Mucosa of rectum (tissue), 2 donors: ENCODE data around the gene TCF12.

ENCODE experiments used
- H3K27ac ChIP-seq, 2 donors: one replicate each; pipeline ENCODE4 v1.7.0; 2013; ENCODE audit warnings: inconsistent platforms in 2 of 2, low read depth in 2 of 2, low read length in 2 of 2
- H3K27me3 ChIP-seq, 2 donors: one replicate each; pipeline ENCODE4 v1.7.0; 2013; ENCODE audit warnings: low read length in 2 of 2; ENCODE audit not compliant: control insufficient read depth in 2 of 2, insufficient read depth in 2 of 2
- H3K36me3 ChIP-seq, 2 donors: one replicate each; pipeline ENCODE4 v1.7.0; 2013; ENCODE audit warnings: low read length in 2 of 2; ENCODE audit not compliant: control insufficient read depth in 2 of 2, insufficient read depth in 2 of 2
- H3K4me1 ChIP-seq, 2 donors: one replicate each; pipeline ENCODE4 v1.7.0; 2013; ENCODE audit warnings: low read length in 2 of 2, mild to moderate bottlenecking in 1 of 2; ENCODE audit not compliant: control insufficient read depth in 2 of 2, insufficient read depth in 2 of 2
- H3K4me3 ChIP-seq, 2 donors: one replicate each; pipeline ENCODE4 v1.7.0; 2013; ENCODE audit warnings: low read length in 2 of 2
- H3K9ac ChIP-seq, 2 donors: one replicate each; pipeline ENCODE4 v1.7.0; 2013; ENCODE audit warnings: low read length in 2 of 2, low read depth in 1 of 2, mild to moderate bottlenecking in 1 of 2
- H3K9me3 ChIP-seq, 2 donors: one replicate each; pipeline ENCODE4 v1.7.0; 2013; ENCODE audit warnings: low read length in 2 of 2; ENCODE audit not compliant: control insufficient read depth in 2 of 2
- donor health status: healthy.
- donor health status: Normal muscosa, but diverticular disease.

Gene TCF12

GRCh38 chr15:57134071-57134605 is 215.7 kb downstream of the TCF12 start:
- H3K4me3 ChIP-seq, result no peak overlapping the region
- H3K27me3 ChIP-seq, result no peaks in the 10 kb centered on the region
- no peaks in the 10 kb centered on the region for H3K9me3 ChIP-seq
- H3K36me3 ChIP-seq, result peaks cover 0 to 2% of the 10 kb centered on the region in 2 donors
- no peak overlapping the region for H3K27ac ChIP-seq
- H3K4me1 ChIP-seq, result no peaks in the 10 kb centered on the region
- no peak overlapping the region for H3K9ac ChIP-seq

DNA sequence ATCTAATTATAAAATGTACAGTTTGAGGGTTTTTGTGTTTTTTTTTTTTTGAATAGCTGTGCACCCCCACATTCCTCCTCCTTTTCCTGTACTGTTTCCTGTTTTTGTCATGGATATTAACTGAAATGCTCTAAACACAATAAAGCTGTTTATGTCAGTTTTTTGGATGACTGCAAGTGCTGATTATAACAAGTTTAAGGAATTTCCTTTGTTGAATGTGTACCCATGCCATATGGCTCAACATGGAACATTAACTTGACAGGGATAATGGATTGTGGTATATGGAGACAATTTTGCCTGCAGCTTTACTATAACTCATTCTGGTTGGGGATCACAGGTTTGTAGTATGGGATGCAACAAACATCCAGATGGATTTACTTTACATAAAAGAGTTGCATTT is 216.4 kb downstream of the TCF12 start:
- H3K27me3 ChIP-seq, result no peaks in the 10 kb centered on the region
- H3K36me3 ChIP-seq, result peaks cover 0 to 2% of the 10 kb centered on the region in 2 donors
- no peaks in the 10 kb centered on the region for H3K4me1 ChIP-seq
- H3K4me3 ChIP-seq, result no peak overlapping the region
- H3K27ac ChIP-seq, result no peak overlapping the region
- H3K9me3 ChIP-seq, result no peaks in the 10 kb centered on the region
- H3K9ac ChIP-seq, result no peak overlapping the region

DNA sequence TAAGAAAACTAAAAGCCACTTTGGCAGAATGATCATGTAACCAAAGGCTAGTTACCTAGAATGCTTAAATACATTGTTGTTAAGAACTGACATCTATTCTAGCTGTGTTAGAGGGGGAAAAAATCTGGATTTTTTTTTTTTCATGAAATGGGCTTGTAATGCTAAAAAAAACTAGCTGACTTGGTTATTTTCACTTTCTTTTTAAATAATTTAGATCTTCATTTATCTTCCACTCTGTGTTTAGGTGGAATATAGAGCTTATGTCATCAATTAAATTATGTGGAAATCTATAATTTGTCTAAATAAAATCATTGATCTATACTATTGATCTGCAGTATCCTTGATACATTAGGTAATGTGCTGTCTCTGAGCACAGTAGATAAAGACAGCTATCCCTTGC is 217.4 kb downstream of the TCF12 start:
- no peaks in the 10 kb centered on the region for H3K9me3 ChIP-seq
- H3K36me3 ChIP-seq, result no peaks in the 10 kb centered on the region
- H3K4me3 ChIP-seq, result no peak overlapping the region
- H3K27ac ChIP-seq, result no peak overlapping the region
- no peak overlapping the region for H3K9ac ChIP-seq
- H3K27me3 ChIP-seq, result no peaks in the 10 kb centered on the region
- H3K4me1 ChIP-seq, result no peaks in the 10 kb centered on the region

- Histone ChIP-seq H3K27me3 (no peaks in the 10 kb centered on the region), H3K36me3 (no peaks in the 10 kb centered on the region), H3K27ac (no peak overlapping the region), H3K4me3 (no peak overlapping the region), H3K9me3 (no peaks in the 10 kb centered on the region), H3K9ac (no peak overlapping the region), H3K4me1 (no peaks in the 10 kb centered on the region)
Observed at GRCh38 chr15:57138349-57138788, 219.9 kb downstream of the TCF12 start.

GRCh38 chr15:57143511-57144078 is 225.2 kb downstream of the TCF12 start:
- H3K4me3 ChIP-seq, result no peak overlapping the region
- no peaks in the 10 kb centered on the region for H3K9me3 ChIP-seq
- no peaks in the 10 kb centered on the region for H3K4me1 ChIP-seq
- H3K36me3 ChIP-seq, result no peaks in the 10 kb centered on the region
- no peak overlapping the region for H3K9ac ChIP-seq
- H3K27me3 ChIP-seq, result no peaks in the 10 kb centered on the region
- no peak overlapping the region for H3K27ac ChIP-seq

- H3K36me3 ChIP-seq, result no peaks in the 10 kb centered on the region
- H3K9ac ChIP-seq, result no peak overlapping the region
- no peak overlapping the region for H3K27ac ChIP-seq
- H3K4me3 ChIP-seq, result no peak overlapping the region
- H3K4me1 ChIP-seq, result no peaks in the 10 kb centered on the region
- H3K27me3 ChIP-seq, result no peaks in the 10 kb centered on the region
- no peaks in the 10 kb centered on the region for H3K9me3 ChIP-seq
Observed at GRCh38 chr15:57144448-57144847, 226.0 kb downstream of the TCF12 start.

DNA sequence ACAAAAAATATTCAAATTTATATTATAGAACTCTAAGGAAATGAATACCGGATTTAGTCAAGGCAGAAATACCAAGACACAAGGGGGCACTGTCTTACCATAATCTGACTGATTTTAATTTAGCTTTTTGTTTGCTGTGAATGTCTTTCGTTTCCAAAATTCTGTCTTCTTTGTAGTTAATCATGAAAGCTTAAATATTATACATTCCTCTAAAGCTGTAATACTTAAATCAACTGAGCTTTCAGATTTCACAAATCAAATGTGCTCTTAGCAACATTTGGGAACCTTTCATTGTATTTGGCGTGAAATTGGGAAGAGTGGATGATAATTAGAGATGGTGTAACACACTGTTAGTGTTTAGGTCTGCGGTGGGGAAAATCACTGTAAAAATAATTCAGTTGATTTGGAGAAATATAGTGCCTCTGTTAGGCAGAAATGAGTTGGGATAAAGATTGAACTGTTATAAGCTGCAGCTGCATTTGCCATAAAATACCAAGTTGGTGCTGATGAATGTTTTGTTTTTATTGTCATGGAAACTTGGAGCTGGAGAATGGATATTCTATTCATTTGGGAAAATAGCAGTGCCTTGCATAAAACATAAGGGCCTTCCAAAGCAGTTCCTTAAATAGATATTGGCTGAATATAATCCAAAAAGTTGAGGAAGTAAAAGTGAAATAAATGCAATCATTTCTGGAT is 228.2 kb downstream of the TCF12 start:
- Histone ChIP-seq H3K9me3 (no peaks in the 10 kb centered on the region), H3K4me3 (peak overlapping the region; percentile 24 to 51), H3K27me3 (no peaks in the 10 kb centered on the region), H3K27ac (peak overlapping the region in 1 of 2 donors; percentile 28), H3K36me3 (no peaks in the 10 kb centered on the region), H3K9ac (peak overlapping the region; percentile 28 to 45), H3K4me1 (no peaks in the 10 kb centered on the region)

GRCh38 chr15:57147621-57148020 is 229.2 kb downstream of the TCF12 start:
- no peaks in the 10 kb centered on the region for H3K4me1 ChIP-seq
- no peak overlapping the region for H3K4me3 ChIP-seq
- H3K27me3 ChIP-seq, result no peaks in the 10 kb centered on the region
- H3K9me3 ChIP-seq, result peaks cover 0 to 5% of the 10 kb centered on the region in 2 donors
- H3K27ac ChIP-seq, result no peak overlapping the region
- no peak overlapping the region for H3K9ac ChIP-seq
- H3K36me3 ChIP-seq, result peaks cover 3 to 5% of the 10 kb centered on the region in 2 donors

DNA sequence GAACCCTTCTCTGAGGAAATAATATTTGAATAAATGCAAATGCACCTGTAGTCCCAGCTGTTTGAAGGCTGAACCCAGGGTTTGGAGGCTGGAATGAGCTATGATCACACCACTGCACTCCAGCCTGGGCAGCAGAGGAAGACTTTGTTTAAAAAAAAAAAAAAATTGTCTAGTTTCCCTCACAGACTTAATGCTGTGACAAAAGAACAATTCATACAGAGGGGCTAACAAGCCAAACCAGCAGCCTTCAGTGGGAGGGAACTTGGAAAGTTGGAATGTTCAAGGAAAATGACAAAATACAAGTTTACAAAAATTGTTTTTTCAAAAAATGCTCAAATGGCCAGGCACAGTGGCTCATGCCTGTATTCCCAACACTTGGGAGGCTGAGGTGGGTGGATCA is 229.8 kb downstream of the TCF12 start:
- peaks cover 3 to 5% of the 10 kb centered on the region in 2 donors for H3K36me3 ChIP-seq
- H3K9me3 ChIP-seq, result peaks cover 0 to 5% of the 10 kb centered on the region in 2 donors
- no peaks in the 10 kb centered on the region for H3K27me3 ChIP-seq
- H3K4me3 ChIP-seq, result no peak overlapping the region
- H3K4me1 ChIP-seq, result no peaks in the 10 kb centered on the region
- H3K27ac ChIP-seq, result no peak overlapping the region
- no peak overlapping the region for H3K9ac ChIP-seq

DNA sequence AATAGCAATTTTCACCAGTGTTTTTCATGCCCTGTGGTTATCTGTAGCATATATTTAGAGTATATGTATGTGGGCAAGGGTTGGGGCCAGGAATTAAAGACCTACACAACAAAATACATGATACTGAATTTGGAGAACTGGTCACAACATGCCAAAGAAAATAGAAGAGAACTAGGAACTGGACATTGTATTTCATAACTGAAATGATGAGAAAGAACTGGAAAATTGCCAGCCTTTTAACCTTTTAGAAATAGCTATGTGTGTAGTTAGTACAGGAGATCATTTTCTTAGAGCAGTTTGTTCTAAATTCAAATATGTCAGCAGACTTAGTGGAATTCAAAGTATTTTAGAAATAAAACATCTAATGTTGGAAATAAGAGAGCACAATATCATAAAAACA is 230.8 kb downstream of the TCF12 start:
- Histone ChIP-seq H3K27ac (no peak overlapping the region), H3K27me3 (no peaks in the 10 kb centered on the region), H3K9me3 (peaks cover 0 to 5% of the 10 kb centered on the region in 2 donors), H3K9ac (no peak overlapping the region), H3K4me3 (no peak overlapping the region), H3K4me1 (no peaks in the 10 kb centered on the region), H3K36me3 (peaks cover 3 to 5% of the 10 kb centered on the region in 2 donors)
